ENCODE results near the gene NUDT14.

GRCh38 chr14:105171004-105171673 is 10.0 kb downstream of the NUDT14 start:
- TF ChIP-seq POLR2AphosphoS5 (IDR thresholded peaks at IDR 0.05) (no peak), CTCF (IDR thresholded peaks at IDR 0.05) (no peak), POLR2A (IDR thresholded peaks at IDR 0.05) (no peak)

Data from prostate gland (tissue), 2 donors.